ENCODE results near the gene LLCFC1. TPM values are rescaled to one million over a fixed set of nuclear protein-coding genes. Genes with fewer than 3 reads are reported as not detected.

Gene LLCFC1
- total RNA-seq, 2 experiments from 2014 or later = not detected

DNA sequence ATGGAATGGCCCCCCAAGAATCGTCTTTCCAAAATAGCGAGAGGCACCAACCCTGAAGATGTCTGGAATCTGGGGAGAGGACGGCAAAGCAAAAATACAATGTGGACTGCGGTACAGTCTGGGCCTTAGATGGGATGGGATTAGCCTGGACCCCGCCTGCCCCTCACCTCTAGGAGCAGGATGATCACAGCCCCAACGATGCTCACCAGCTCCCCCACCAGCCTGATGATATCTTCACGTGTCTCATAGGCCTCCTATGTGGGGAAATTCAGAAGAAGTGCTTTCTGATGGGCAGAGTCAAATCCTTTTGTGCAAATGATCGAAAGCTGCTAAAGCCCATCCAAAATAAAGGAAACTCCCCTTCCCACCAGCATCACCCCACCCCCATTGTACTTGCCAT lies 24.0 kb upstream of the LLCFC1 start:
- intact Hi-C loops (cut with micrococcal nuclease) = no loop called here
- DNase-seq = no peak
- no peaks in the 10 kb centered on the region for H3K9me3 Mint-ChIP-seq
- no peak overlapping the region for H3K4me3 Mint-ChIP-seq
- no peaks in the 10 kb centered on the region for H3K36me3 Mint-ChIP-seq
- no peaks in the 10 kb centered on the region for H3K4me1 Mint-ChIP-seq (ENCODE audit: low read depth)
- peaks cover 9% of the 10 kb centered on the region for H3K27me3 Mint-ChIP-seq
- H3K27ac Mint-ChIP-seq = no peak overlapping the region
- ChIA-PET POLR2A (no interaction called here), CTCF (no interaction called here)

DNA sequence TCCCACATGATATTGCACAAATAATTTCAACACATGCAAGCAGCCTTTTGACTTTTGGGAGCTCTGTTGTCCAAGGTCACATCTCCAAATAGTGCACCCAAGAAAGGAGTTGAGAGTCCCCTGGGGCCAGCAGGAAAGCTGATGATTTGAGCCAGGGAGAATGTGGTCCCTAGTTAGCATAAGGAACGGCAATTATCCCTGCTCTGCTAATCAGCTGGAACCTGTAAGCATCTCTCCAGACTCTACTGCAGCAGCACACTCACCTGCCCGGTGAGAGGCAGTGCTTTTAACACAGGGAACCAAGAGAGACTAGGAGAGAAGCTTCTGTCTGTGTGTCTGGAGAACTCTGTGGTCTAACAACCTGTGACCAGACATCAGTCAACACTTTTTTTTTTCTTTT lies 22.8 kb upstream of the LLCFC1 start:
- intact Hi-C loops (cut with micrococcal nuclease) = no loop called here
- no peak for DNase-seq
- Mint-ChIP-seq H3K4me1 (ENCODE audit: low read depth) (no peaks in the 10 kb centered on the region), H3K36me3 (no peaks in the 10 kb centered on the region), H3K4me3 (no peak overlapping the region), H3K27me3 (peaks cover 8% of the 10 kb centered on the region), H3K27ac (no peak overlapping the region), H3K9me3 (no peaks in the 10 kb centered on the region)
- CTCF ChIA-PET = no interaction called here
- POLR2A ChIA-PET = no interaction called here

DNA sequence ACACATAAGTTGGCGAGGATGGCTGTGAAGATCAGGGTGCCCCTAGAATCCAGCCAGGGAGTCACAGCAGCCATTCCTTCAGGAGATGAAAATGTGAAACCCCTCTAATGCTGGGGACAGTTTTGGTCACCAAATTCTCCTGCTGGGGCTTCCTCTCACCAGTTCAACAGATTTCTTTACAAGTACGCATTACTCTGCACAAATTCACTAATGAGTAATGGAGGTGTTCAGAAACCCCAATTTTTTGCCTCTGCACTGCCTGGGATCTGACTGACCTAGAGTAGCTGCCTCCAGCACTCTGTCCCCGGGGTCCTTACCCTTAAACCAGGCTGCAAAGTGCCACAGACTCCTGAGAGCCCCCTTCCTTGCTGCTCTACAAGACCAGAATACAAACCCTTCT lies 21.8 kb upstream of the LLCFC1 start:
- intact Hi-C loops (cut with micrococcal nuclease) = no loop called here
- CTCF ChIA-PET = no interaction called here
- Mint-ChIP-seq H3K27me3 (peaks cover 8% of the 10 kb centered on the region), H3K4me1 (ENCODE audit: low read depth) (no peaks in the 10 kb centered on the region), H3K9me3 (no peaks in the 10 kb centered on the region), H3K27ac (no peak overlapping the region), H3K4me3 (no peak overlapping the region), H3K36me3 (no peaks in the 10 kb centered on the region)
- no peak for DNase-seq
- POLR2A ChIA-PET = no interaction called here

DNA sequence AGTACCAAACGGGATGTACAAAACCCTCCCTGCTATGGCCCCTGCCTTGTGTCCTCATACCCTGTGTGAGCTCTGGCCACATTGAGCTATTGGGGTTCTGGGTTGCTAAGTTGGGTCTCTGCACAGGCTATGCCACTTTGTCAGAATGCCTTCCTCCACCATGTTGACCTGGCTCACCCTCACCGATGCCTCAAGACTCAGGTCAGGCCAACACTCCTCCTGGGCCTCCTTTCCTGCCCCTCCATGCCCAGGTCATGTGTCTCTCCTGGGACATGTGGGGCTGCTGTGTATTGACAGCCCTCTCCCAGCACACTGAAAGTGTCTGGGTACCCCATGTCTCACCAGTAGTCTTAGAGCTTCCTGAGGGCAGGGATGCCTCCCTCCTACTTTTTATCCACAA lies 20.4 kb upstream of the LLCFC1 start:
- Mint-ChIP-seq H3K9me3 (no peaks in the 10 kb centered on the region), H3K4me3 (no peak overlapping the region), H3K4me1 (ENCODE audit: low read depth) (no peaks in the 10 kb centered on the region), H3K36me3 (no peaks in the 10 kb centered on the region), H3K27ac (no peak overlapping the region), H3K27me3 (peaks cover 8% of the 10 kb centered on the region)
- CTCF ChIA-PET = interaction anchor here (0.9 kb wide), 1 partner anchor 42 kb away, joined by 3 read pairs; no protein-coding TSS in a partner anchor
- intact Hi-C loops (cut with micrococcal nuclease) = no loop called here
- DNase-seq = no peak
- POLR2A ChIA-PET = no interaction called here

GRCh38 chr7:142919656-142920055 lies 19.6 kb upstream of the LLCFC1 start:
- Mint-ChIP-seq H3K36me3 (no peaks in the 10 kb centered on the region), H3K4me3 (no peak overlapping the region), H3K9me3 (no peaks in the 10 kb centered on the region), H3K27ac (no peak overlapping the region), H3K4me1 (ENCODE audit: low read depth) (no peaks in the 10 kb centered on the region), H3K27me3 (peaks cover 6% of the 10 kb centered on the region)
- intact Hi-C loops (cut with micrococcal nuclease) = no loop called here
- ChIA-PET CTCF (no interaction called here), POLR2A (no interaction called here)
- no peak for DNase-seq

DNA sequence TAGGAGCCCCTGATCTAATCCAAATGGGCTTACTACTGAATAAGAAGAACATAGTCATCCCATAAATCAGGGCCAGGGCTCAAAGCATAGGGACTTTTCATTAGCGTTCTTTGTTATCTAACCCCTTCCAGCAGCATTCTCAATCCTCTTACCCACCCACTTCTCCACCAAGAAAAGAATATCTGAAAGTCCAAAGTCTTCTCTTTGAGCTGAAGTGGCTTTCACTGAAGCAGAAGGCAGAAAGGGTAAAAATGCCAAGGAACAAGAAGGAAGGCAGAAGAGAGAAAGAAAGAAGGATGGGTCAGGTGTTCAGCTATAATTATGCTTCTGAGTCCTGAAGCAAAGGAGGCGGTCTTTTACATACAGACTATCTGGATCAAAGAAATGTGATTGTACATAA lies 15.9 kb upstream of the LLCFC1 start:
- Mint-ChIP-seq H3K27me3 (peaks cover 4% of the 10 kb centered on the region), H3K9me3 (no peaks in the 10 kb centered on the region), H3K27ac (no peak overlapping the region), H3K36me3 (no peaks in the 10 kb centered on the region), H3K4me1 (ENCODE audit: low read depth) (no peaks in the 10 kb centered on the region), H3K4me3 (no peak overlapping the region)
- CTCF ChIA-PET = interaction anchor here (1.2 kb wide), 1 partner anchor 43 kb away, joined by 5 read pairs; no protein-coding TSS in a partner anchor
- intact Hi-C loops (cut with micrococcal nuclease) = no loop called here
- DNase-seq = no peak
- POLR2A ChIA-PET = no interaction called here

DNA sequence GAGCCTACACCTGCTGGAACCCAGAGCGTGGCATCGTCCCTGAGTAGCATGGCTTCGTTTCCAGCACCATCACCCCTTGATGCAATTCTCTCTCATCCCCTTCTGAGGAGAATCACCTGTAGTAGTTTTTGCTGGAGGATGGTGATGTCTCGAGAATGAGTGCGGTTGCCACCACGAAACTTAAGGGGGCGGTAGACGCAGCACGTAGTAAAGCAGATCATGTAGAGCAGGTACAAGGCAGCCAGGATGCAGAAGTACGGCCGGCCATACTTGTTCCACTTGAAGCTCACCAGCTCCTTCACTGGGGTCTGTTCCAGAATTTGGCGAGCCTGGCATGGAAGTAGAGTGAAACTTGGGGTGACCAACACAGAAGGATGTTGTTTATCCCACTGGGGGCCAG lies 13.9 kb upstream of the LLCFC1 start:
- POLR2A ChIA-PET = no interaction called here

GRCh38 chr7:142927085-142927745 lies 12.1 kb upstream of the LLCFC1 start:
- ChIA-PET CTCF (interaction anchor here (1.2 kb wide), 1 partner anchor 46 kb away, joined by 3 read pairs; no protein-coding TSS in a partner anchor), POLR2A (no interaction called here)
- no peak overlapping the region for H3K27ac Mint-ChIP-seq
- DNase-seq = no peak
- H3K9me3 Mint-ChIP-seq = no peaks in the 10 kb centered on the region
- intact Hi-C loops (cut with micrococcal nuclease) = no loop called here
- H3K4me3 Mint-ChIP-seq = no peak overlapping the region
- no peaks in the 10 kb centered on the region for H3K27me3 Mint-ChIP-seq
- H3K4me1 Mint-ChIP-seq (ENCODE audit: low read depth) = no peaks in the 10 kb centered on the region
- no peaks in the 10 kb centered on the region for H3K36me3 Mint-ChIP-seq

More for the DNA sequence above, 13.9 kb upstream of the LLCFC1 start:
- intact Hi-C loops (cut with micrococcal nuclease) = no loop called here
- no peaks in the 10 kb centered on the region for H3K36me3 Mint-ChIP-seq
- H3K27ac Mint-ChIP-seq = no peak overlapping the region
- no peaks in the 10 kb centered on the region for H3K4me1 Mint-ChIP-seq (ENCODE audit: low read depth)
- no peaks in the 10 kb centered on the region for H3K9me3 Mint-ChIP-seq
- H3K27me3 Mint-ChIP-seq = no peaks in the 10 kb centered on the region
- CTCF ChIA-PET = no interaction called here
- no peak for DNase-seq
- no peak overlapping the region for H3K4me3 Mint-ChIP-seq

- DNase-seq = no peak
- intact Hi-C loops (cut with micrococcal nuclease) = no loop called here
- ChIA-PET CTCF (interaction anchor here (1.2 kb wide), 1 partner anchor 47 kb away, joined by 3 read pairs; no protein-coding TSS in a partner anchor), POLR2A (no interaction called here)
- no peak overlapping the region for H3K27ac Mint-ChIP-seq
- no peaks in the 10 kb centered on the region for H3K27me3 Mint-ChIP-seq
- H3K9me3 Mint-ChIP-seq = no peaks in the 10 kb centered on the region
- no peaks in the 10 kb centered on the region for H3K4me1 Mint-ChIP-seq (ENCODE audit: low read depth)
- no peak overlapping the region for H3K4me3 Mint-ChIP-seq
- H3K36me3 Mint-ChIP-seq = no peaks in the 10 kb centered on the region
Observed at GRCh38 chr7:142927949-142928348, 11.3 kb upstream of the LLCFC1 start.

DNA sequence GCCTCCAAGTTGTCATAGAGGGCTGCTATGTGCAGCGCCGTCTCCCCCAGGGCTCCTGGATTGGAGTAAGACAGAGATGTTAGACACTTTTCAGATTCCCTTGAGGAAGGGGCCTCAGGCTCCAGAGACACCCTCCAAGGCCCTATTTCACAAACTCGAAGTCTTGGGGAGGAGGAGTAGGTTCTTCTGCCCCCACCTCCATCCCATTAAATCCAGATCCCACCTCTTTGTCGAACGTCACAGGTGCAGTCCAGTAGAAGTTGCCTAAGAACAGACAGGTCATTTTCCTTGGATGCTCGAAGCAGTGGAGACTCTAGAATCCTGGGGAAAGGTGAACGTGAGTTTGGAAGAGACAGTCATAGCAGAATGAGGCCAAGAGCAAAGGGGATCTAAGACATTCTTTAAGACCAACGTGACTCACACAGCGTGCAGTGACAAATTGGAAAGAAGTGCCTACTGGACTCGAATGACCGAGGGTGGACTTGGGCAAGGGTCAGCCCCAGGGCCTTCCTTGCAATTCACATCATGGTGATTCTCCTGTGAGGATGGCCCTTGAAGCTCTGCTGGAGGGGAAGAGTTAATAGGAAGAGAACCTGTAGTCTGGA lies 9.1 kb upstream of the LLCFC1 start:
- Mint-ChIP-seq H3K4me3 (no peak overlapping the region), H3K9me3 (no peaks in the 10 kb centered on the region), H3K4me1 (ENCODE audit: low read depth) (no peaks in the 10 kb centered on the region), H3K36me3 (no peaks in the 10 kb centered on the region), H3K27ac (no peak overlapping the region), H3K27me3 (peaks cover 3% of the 10 kb centered on the region)
- ChIA-PET CTCF (no interaction called here), POLR2A (no interaction called here)
- DNase-seq = no peak
- intact Hi-C loops (cut with micrococcal nuclease) = no loop called here

- no peak overlapping the region for H3K4me3 Mint-ChIP-seq
- H3K27me3 Mint-ChIP-seq = peaks cover 4% of the 10 kb centered on the region
- ChIA-PET POLR2A (interaction anchor here (1.4 kb wide), 1 partner anchor 10 kb away, joined by 4 read pairs; no protein-coding TSS in a partner anchor), CTCF (interaction anchor here (1.1 kb wide), 2 partner anchors 70 to 283 kb away, joined by 3 read pairs; no protein-coding TSS in a partner anchor)
- no peaks in the 10 kb centered on the region for H3K4me1 Mint-ChIP-seq (ENCODE audit: low read depth)
- no peaks in the 10 kb centered on the region for H3K36me3 Mint-ChIP-seq
- H3K9me3 Mint-ChIP-seq = no peaks in the 10 kb centered on the region
- intact Hi-C loops (cut with micrococcal nuclease) = no loop called here
- H3K27ac Mint-ChIP-seq = no peak overlapping the region
- no peak for DNase-seq
Observed at GRCh38 chr7:142932386-142933091, 6.7 kb upstream of the LLCFC1 start.

DNA sequence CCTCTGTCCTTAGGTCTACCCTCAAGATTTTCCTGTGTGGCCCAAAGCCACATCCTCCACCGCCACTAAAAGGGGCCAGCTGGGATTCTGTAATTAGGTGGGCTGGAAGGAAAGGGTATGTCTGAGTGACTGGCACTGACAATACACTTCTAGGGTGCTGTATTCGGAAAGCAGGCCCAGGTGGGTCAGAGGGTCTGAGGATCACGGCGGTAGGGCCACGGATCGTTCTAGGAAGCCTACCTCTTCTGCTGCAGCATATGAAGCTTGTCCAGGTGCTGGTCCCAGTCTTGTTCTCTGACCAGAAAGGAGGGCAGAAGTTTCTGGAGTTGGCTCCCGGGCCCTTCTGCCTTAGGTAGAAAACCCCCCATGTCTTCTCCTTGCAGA lies 6.2 kb upstream of the LLCFC1 start:
- Mint-ChIP-seq H3K9me3 (no peaks in the 10 kb centered on the region), H3K4me3 (no peak overlapping the region), H3K27ac (no peak overlapping the region), H3K4me1 (ENCODE audit: low read depth) (no peaks in the 10 kb centered on the region), H3K36me3 (no peaks in the 10 kb centered on the region), H3K27me3 (peaks cover 4% of the 10 kb centered on the region)
- ChIA-PET CTCF (interaction anchor here (1.1 kb wide), 2 partner anchors 70 to 282 kb away, joined by 3 read pairs; no protein-coding TSS in a partner anchor), POLR2A (interaction anchor here (1.4 kb wide), 1 partner anchor 11 kb away, joined by 4 read pairs; no protein-coding TSS in a partner anchor)
- intact Hi-C loops (cut with micrococcal nuclease) = no loop called here
- DNase-seq = no peak

All from activated CD4-positive, alpha-beta memory T cell treated with anti-CD3 and anti-CD28 coated beads for 36 hours (primary cell).